GM18907 (cell line): ENCODE results near the gene C2CD2.

Experiments used
- ATAC-seq: cut with Tn5 transposase; IDR thresholded peaks from one replicate; pipeline ENCODE4 v1.9.1; 2021; ENCODE audit warnings: mild to moderate bottlenecking, moderate library complexity; ENCODE audit not compliant: unreplicated experiment

The C2CD2 gene

DNA sequence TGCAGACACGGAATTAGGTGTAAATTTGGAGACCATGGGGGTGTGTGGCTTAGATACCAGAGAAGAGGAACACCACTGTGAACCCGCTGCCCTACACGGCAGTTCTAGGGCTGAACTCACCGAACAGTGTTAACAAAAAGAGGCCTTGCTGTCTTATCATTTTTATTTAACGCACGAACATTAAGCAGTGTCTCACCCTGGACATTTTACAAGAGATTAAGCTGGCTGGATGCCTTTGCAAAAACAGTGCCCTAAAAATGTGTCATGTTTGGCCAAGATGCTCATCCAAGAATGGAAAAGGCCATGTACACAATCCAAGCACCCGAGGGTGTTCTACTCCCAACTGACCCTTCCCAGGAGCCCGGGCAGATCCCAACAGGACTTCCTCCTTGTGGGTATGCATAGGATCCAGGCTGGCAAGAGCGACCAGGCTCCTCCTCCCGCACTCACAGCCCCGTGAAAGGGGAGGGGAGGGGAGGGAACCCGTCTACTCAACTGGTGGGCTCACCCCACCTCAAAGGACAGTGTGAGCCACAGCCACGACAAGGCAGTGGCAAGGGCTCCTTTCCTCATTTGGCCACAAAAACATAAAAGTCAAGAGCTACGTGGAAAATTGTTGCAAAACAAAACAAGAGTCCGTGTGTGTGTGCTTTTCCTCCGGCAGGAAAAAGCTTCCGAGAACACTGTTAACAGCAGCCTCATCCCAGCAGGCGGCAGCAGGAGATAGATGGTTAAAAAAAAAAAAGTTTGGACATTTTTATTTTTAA, 20.3 kb downstream of the C2CD2 start:
- ATAC-seq, result no peak

DNA sequence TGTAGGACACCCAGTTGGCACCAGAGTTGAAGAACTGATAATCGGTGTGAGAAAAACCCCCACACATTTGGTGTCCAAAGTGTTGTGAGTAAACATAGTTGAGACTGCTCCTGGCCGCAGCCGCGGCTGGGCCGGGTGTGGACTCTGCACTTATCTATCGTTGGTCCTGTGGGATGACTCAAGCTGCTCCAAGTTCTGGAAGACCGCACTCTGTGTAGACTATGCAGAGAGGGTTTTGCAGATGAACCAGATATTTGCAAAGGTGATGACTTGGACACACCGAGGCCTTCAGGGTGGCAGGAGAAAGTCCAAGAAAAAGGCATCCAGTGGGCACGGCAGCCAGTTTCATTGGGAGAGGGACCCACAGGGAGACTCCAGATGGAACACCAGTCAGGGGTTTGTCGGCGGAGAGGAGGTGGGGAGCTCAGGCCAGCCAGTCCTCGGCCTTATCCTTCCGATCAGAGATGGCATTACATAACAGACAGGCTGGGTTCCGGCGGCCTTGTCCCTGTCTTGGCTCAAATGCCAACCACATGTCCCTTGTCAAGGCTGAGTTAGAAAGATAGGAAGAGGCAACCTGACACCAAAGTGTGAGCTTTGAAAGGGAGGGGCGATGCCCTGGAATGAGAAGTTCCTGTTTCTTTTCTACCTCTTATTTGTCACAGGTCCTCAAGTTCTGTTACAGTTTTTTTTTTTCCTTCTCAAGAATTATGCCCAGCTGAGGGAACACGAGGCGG, 21.1 kb downstream of the C2CD2 start:
- no peak for ATAC-seq

DNA sequence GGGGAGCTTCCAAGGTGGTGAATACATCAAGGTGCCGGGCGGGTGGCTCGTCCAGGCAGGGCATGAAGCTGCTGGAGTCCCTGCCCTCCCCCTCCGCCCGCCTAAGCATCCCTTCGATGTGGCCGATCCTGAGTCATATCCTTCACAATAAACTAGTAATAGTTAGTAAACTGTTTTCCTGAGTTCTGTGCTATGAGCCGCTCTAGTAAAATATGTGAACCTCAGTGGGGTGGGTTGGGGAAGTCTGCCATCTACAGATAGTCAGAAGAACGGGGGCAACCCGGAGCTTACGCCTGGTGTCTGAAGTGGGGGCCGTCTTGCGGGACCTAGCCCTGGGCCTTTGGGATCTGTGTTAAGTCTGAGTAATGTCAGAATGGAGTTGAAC, 21.6 kb downstream of the C2CD2 start:
- no peak for ATAC-seq

- ATAC-seq, result no peak
Measured at GRCh38 chr21:41931041-41931451, 22.8 kb downstream of the C2CD2 start.

DNA sequence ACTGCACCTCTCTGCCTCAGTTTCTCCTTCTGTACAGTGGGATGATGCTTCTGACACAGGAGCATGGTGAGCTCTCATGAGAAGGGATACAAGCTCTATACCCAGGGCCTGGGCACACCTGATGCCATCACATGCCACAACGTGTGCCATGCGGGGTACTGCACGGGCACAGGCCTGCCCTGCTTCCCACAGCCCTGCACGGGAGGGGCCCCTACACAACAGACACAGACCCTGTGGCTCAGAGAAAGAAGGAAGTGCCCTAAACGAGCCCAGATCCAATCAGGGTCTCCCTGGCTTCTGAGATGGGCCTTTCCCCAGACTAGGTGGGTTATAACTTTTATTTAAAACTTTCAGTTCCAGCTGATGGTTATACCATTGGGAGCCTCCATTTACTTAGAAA, 24.6 kb downstream of the C2CD2 start:
- ATAC-seq, result no peak

DNA sequence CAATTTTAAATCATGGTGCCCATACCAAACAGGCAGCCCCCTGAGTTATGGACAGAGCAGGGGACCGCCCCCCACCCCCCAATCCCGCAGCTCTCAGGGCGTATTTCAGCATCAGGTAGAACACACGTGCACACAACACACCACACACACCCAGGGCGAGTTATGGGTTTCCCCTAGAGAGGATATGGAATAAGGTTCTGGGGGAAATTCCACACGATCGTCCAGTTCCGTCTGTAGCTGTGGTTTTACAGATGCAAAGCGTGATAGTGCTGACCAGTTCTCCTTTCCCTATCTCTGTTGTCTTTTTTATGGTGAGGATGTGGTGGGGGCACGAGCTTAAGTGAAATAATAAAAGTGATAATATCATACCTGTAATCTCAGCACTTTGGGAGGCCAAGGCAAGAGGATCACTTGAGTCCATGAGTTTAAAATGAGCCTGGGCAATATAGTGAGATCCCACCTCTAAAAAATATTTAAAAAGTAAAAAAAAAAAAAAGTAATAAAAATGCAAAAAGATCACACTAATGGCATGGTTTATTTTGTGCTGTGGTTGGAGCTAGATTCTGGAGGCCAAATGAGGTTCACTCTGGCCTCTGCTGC, 25.1 kb downstream of the C2CD2 start:
- ATAC-seq, result peak; percentile 61

DNA sequence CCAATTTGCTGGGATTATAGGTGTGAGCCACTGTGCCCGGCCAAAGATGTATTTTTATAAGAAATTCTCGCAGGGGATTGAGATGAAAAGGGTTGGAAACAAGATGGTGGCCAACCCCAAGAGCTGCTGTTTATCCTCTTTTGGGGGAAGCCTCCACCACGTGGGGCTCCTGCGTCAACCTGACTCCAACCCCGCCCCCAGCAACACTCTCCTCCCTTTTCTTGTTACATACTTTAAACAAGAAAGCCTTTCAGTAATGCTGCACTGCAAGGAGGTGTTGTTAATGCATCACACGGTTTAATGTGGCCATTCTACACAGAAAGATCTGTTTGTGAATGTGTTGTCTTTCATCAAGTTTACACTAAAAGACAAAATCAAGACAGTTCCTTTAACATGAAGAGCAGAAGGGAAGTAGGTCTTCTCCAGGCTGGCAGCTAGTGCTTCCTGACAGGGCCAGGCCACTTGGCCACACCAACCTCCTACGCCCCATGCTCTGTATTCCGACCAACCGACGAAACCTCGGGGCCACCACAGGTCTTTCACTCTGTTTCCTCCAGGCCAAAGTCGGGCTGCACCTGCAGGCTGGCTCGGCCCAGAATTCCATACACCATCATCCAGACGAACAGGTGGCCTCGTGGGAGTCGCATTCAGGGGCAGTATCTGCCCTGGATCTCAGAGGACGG, 25.9 kb downstream of the C2CD2 start:
- ATAC-seq, result no peak

- no peak for ATAC-seq
Measured at GRCh38 chr21:41926807-41927171, 27.0 kb downstream of the C2CD2 start.

GRCh38 chr21:41926117-41926806, 27.6 kb downstream of the C2CD2 start:
- ATAC-seq, result peak; percentile 34

DNA sequence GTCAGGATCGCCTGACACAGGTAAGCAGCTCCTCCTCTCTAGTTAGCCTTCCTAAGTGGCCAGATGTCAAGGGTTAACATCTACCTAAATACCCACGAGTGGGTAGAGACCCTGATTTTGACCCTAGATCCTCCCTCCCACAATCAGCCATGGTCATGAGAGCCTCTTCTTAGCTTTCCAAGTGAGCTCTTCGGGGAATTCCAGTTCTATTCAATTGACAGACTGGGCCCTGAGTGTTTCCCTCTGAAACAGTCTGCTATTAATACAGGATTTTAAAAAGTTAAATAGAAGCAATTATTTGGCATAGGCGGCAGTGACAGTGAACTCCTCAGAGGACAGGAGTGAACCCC, 28.1 kb downstream of the C2CD2 start:
- ATAC-seq, result no peak

DNA sequence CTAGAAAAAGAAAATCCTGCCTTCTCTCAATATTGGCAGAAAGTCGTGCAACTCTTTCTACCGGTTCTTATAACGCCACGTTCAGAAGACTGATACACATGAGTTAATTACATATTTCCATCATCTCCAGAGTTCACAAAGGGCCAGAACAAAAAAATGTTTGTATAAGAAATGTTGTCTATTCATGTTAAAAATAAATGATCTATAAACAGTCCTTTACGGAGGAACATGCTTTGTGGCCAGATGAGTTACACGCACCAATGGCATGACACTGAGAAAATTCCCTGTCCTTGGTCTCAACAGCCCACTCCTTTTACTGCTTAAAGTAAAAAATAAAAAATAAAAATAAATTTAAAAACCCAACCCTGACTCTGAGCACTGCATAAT, 29.5 kb downstream of the C2CD2 start:
- ATAC-seq, result no peak

GRCh38 chr21:41923631-41924367, 30.0 kb downstream of the C2CD2 start:
- ATAC-seq, result no peak

DNA sequence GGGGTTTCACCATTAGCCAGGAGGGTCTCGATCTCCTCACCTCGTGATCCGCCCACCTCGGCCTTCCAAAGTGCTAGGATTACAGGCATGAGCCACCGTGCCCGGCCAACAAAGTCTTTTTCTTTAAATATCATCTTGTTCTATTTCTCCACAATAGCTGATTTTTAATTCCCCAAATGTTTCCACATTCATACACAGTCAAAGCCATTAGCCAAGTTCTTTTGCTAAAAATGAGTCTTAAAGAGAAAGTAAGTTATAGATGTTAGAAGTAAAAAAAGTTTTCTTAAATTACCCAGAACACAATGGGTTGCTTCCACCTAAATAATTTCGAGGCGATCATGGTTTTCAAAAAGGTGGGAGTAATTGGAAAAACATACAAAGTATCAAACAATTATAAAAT, 30.6 kb downstream of the C2CD2 start:
- no peak for ATAC-seq

DNA sequence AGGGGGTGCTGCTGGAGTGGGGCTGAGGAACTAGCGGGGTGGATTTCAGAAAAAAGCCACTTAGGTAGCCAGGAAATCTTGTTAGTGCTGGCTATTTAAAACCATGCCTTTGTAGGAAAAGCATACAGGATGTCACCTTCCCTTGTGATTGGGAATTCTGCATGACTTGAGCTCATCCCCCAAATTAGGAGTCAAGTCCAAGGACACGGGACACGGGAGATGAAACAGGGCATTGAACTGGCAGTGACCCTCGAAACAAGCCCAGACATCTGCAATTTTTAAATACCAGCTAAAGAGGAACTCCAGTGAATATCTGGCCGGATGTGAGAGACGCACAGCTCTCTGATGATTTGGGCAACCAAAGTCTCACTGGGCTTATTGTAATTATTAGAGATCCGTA, 32.8 kb downstream of the C2CD2 start:
- no peak for ATAC-seq

DNA sequence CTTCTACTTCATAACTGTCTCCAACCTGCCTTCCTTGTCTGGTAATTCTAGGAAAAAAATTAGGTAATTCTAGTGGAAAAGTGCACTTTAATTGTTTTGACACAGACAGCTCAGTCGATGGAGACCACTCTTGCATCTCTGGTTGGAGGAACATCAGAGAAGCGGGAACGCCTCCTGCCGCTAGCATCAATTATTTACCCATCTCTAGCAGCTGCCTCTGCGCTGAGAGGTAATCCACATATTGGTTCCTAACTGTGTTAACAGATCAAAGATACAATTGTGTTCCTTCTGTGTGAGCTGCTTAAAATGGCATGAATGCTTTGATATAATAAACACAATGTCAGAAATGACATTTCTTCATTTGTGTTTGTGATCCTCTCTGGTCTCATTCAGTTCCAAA, 33.3 kb downstream of the C2CD2 start:
- no peak for ATAC-seq

- no peak for ATAC-seq
Measured at GRCh38 chr21:41919666-41920398, 34.0 kb downstream of the C2CD2 start.

- ATAC-seq, result no peak
Measured at GRCh38 chr21:41918561-41919358, 35.1 kb downstream of the C2CD2 start.

DNA sequence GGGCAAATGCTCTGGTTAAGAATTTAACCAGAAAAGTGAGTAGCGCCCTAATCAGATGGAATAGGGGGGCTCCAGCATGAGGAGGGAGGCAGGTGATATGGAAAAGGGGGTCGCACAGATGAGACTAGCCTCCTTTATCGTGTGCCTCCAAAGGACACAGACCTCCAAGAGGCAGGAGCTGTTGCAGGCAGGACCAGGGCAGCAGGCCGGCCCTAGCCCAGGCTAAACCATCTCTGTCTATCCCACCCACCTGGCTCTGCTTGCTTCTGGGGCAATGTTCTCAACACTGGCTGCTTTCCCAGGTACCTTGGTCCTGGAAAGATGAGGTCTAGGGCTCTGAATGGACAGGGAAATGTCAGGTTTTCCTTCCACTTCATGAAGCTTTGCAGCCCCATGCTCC, 36.3 kb downstream of the C2CD2 start:
- ATAC-seq, result no peak

DNA sequence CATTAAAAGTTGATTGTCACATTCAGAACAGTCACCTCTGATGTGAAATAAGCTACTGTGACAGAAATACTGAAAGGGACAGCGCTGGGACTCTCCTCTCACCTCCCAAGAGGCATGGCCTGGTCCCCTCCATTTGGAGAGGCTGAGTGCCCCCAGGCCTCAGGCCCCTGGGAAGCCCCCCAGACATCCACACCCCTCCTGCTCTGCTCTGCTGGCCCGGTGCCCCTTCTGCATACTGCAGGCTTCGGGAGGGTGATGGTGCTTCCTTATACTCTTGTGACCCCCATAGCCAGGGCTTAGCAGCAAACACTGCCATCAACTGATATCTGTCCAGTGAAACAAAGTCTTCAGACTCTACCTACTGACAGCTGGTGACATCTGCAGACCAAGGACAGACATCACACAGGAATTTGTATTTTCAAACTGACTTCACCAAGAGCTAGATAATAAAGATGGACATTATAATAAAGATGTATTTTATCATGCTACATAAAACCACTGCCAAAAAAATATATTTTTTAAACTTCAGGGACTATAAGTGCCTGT, 36.9 kb downstream of the C2CD2 start:
- no peak for ATAC-seq
